SH-SY5Y (cell line): ENCODE measurements around the gene OR5A2.

Experiments
- GATA2 ChIP-seq: IDR thresholded peaks from 2 replicates; pipeline ENCODE4 v1.6.1; 2011; ENCODE audit warnings: mild to moderate bottlenecking, low read depth, low read length
- GATA3 ChIP-seq: IDR thresholded peaks from 2 replicates; pipeline ENCODE4 v1.6.1; 2011; ENCODE audit warnings: low read depth, mild to moderate bottlenecking, low read length, moderate library complexity

DNA sequence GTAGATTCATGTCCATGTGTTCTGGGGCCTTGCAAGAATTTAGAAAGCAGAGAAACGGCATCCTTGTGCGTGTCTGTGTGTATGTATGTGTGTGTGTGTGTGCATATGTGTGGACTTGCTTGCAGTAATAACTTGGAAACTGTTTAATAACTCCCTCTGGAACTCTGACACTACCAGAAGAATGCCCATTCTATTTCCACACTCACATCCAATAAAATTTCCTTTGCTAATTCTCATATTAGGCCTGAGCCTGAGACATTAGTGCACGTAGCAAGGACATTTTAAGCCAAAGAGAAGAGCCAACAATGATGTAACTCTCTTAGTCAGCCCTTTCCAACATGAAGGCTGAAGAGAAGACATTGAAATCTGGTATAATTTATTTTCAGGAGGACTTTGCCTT, 33.7 kb upstream of the OR5A2 start:
- TF ChIP-seq GATA2 (no peak), GATA3 (no peak)
